Activated effector memory CD4-positive, alpha-beta T cell treated with Interleukin-2 at 50 U/mL for 16 hours (primary cell): ENCODE data around the gene FAM111B.
A peak's percentile ranks its signal among the peaks of the same experiment; 100 is the strongest.
"Not testable (repeated sequence)": the region's sequence is repeated elsewhere in the genome, so short reads cannot be mapped to it uniquely, and the experiment has no call there.

Source experiments
- DNase-seq: peaks from one replicate; pipeline ENCODE4 v3.0.0-alpha.2; 2020

Gene FAM111B, protein sequence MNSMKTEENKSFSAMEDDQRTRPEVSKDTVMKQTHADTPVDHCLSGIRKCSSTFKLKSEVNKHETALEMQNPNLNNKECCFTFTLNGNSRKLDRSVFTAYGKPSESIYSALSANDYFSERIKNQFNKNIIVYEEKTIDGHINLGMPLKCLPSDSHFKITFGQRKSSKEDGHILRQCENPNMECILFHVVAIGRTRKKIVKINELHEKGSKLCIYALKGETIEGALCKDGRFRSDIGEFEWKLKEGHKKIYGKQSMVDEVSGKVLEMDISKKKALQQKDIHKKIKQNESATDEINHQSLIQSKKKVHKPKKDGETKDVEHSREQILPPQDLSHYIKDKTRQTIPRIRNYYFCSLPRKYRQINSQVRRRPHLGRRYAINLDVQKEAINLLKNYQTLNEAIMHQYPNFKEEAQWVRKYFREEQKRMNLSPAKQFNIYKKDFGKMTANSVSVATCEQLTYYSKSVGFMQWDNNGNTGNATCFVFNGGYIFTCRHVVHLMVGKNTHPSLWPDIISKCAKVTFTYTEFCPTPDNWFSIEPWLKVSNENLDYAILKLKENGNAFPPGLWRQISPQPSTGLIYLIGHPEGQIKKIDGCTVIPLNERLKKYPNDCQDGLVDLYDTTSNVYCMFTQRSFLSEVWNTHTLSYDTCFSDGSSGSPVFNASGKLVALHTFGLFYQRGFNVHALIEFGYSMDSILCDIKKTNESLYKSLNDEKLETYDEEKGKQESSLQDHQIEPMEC

GRCh38 chr11:59106363-59107336 lies at the start of gene FAM111B:
FAM111B (plus strand) TSS chr11:59107237; CDS start chr11:59109626, 2,389 bp downstream.
- peak; percentile 52 for DNase-seq

DNA sequence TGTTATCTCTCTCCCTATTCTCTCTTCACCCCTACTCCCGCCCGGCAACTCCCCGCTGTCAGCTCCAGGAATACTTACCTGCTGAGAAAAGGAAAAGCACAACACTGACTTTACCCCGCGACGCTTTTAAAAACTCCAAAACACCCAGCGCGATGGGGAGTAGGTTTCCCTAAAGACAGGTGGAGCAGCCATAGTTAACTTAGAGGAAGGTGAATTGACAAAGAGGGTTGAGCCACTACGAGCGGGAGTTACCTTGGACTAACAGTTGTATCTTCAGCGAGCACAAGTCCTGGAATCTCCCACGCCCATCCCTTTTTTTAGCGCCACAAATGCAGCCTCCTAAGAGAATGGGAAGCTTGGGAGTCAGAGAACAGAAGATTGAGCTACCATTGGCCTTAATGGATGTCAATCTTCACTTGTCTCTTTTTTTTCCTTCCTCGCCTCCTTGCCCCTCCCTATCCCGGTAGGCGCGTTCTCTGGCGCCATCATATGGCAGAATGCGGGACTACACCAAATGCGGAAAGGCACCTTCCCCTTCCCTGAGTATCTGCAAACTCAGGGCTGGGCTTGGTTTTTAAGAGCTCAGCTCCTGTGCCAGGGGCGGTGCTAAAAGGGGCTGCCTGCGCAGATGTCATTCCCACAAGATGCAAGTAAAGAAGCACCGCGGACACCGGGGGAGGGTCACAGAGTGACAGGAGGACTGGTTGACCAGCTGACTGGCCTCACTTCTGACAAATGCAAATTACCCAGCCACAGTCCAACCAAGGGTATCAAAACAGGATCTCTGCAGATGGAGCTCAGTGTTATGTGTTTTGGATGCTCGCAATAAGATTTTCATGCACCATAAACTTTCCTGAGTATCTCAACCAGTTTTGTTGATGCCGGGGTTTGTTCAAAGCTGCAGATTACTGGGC lies 48.7 kb upstream of the FAM111B start:
- peak; percentile 68 for DNase-seq

DNA sequence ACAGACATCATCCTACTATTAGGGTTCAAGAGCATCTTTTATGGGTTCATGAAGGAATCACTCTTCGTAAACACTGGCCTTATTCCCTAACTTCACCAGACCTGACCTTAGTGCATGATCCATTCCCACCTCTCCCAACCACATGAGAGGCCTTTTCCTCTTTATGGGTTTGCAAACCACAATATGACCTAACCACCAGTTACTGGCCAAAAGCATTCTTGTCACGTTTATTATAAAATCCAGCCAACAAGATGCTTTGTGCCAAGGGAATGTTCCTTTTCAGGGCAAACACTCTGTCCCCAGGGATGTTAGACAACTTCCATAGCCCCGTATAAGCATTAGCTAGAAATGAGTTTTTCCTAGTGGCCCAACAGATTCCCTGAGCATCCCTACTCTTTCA lies 46.9 kb upstream of the FAM111B start:
- DNase-seq, result not testable (repeated sequence)

GRCh38 chr11:59062602-59063529 lies 44.2 kb upstream of the FAM111B start:
- no peak for DNase-seq

DNA sequence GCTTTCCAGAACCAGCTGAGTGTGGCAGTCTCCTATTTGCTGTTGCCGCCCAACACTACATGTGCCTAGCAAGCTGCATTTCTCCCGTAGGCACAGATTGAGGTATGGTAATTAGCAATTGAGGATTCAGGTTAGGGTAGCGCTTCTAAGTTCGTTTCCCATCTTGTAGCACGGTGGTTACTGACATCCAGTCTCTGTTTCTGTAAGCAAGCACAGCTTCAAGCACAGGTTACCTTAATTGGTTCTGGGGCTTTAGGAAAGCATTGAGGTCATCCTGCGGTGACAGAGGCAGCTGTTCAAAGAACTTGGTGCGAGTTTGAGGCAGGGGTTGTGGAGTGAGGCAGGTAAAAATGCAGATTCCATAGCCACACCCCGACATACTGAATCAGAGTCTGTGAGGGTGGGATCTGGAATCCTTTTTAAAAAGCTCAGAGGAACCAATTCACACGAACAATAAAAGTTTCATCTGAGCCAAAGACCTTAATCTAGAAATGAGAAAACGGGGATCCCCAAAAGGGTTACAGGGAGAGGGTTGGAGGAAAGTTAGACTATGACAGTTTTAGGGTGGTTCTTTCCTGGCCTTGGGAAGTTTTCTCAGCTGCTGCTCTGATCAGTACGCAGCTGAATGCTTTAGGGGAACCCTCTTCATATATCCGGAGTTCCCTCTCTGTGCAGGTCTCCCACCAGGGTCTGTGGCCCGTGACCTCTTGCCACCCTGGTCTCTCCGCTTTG lies 42.9 kb upstream of the FAM111B start:
- DNase-seq, result not testable (repeated sequence)

- DNase-seq, result no peak
Observed at GRCh38 chr11:59069087-59069486, 38.0 kb upstream of the FAM111B start.

DNA sequence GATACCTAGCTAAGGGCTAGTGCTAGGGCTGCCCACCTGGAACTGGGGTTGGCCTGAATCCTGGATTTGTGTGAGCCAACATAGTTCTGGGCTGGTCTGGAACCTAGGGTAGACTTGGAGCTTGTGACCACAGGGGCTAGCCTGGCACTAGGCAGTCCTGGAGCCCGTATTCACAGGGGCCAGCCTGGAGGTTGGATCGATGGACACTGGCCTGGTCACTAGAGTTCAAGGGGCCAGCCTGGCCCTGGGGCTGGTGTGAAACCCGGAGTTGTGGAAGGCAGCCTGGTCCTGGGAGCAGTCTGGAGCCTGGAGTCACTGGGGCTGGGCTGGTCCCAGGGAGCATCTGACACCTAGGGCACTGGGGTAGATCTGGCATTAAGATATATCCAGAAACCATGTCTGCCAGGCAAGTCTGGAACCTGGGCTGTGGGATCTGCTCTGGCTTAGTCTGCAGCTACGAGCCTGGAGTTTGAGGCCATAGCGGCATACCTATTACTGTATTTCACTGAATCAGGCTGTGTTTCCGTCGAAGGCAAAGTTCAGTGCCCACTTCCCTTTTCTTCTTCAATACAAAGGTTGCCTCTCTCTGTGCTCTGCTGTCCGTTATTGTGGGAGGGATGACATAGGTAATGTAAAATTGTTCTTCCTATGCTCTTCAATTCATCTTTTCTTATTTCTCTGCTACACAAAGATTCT lies 30.0 kb upstream of the FAM111B start:
- DNase-seq, result no peak

- DNase-seq, result no peak
Observed at GRCh38 chr11:59078435-59078834, 28.6 kb upstream of the FAM111B start.

DNA sequence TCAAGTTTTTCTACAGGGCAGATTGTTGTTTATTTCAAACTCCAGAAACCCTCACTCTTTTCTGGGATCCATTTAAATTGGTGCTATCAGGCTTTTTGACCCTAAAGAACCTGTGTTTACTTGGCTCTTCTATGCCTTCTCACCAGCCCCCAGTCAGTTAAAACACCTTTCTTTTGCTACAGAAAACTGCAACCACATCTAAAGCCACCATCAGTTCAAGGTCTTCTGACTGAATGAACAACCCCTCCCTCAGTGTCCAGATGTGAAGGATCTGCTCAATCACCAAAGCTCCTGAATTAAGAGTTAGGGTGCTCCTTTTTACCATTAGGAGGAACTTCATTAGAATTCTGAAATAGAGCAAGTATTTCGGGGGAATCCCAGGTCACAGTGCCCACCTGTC lies 28.0 kb upstream of the FAM111B start:
- no peak for DNase-seq

GRCh38 chr11:59080421-59080820 lies 26.6 kb upstream of the FAM111B start:
- DNase-seq, result not testable (repeated sequence)

- not testable (repeated sequence) for DNase-seq
Observed at GRCh38 chr11:59081430-59082020, 25.5 kb upstream of the FAM111B start.

GRCh38 chr11:59086007-59086406 lies 21.0 kb upstream of the FAM111B start, which contains the start of gene GLYATL1B:
GLYATL1B (plus strand) TSS chr11:59086307; CDS start chr11:59086307, 0 bp downstream.
- DNase-seq, result not testable (repeated sequence)

- no peak for DNase-seq
Observed at GRCh38 chr11:59088162-59088561, 18.9 kb upstream of the FAM111B start.

DNA sequence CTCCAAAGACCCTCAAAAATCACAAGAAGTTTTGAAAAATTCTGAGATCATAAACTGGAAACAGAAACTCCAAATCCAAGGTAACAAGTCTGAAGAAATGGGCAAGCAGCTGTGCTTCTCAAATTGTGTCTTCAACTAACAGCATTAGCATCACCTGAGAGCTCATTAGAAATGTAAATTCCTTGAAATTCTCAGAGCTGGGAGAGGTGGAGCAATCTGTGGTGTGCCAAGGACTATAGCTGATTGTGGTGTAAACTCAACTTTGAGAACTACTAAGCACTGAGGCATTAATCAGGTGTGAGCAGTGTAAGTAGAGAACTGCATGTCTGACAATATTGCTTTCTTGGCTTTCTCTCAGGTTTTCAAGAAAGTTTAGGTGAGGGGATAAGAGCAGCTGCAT lies 13.5 kb upstream of the FAM111B start:
- not testable (repeated sequence) for DNase-seq

- not testable (repeated sequence) for DNase-seq
Observed at GRCh38 chr11:59095225-59095624, 11.8 kb upstream of the FAM111B start.

GRCh38 chr11:59095972-59096575 lies 11.0 kb upstream of the FAM111B start:
- DNase-seq, result not testable (repeated sequence)

DNA sequence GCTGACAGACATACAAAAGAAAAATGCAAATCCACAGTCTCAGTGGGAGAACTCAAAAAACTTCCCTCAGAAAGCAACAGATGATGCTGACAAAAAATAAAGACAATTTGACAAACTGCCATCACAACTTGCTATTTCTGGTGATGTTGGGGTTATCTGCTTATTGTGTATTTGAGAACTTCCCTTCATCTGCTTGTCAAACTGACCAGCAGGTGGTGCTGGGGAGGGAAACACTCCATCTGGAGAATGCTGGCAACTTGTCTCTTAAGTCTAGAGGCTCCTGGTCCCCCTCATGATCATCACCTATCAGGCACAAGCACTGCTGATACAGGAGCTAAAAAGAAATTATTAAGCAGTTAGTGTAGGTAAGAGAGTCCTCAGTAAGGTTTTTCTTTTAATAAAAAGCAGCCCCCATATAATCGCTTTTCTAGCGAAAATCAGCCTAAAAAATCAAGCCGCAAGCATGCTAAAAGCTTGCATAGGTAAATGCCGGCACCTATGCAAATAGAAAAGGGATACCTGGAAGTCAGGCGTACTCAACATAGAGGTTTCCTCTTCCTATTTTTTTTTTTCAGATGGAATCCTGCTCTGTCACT lies 9.8 kb upstream of the FAM111B start:
- DNase-seq, result peak; percentile 46

DNA sequence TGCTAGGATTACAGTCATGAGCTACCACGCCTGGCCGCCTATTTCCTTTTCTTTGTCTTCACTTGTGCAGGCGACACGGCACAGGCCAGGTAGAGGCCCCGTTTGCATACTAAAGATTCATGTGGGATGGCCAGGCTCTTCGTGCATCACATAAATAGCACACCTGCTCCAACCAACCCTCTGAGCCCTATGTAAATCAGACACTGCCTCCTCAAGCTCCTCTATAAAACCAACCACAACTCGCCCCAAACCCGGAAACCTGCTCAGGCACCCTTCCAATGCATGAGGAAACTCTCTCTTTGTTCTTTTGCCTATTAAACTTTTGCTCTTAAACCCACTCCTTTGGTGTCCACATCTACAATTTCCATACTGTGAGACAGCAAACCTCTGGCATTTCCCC lies 9.1 kb upstream of the FAM111B start:
- DNase-seq, result not testable (repeated sequence)
